ENCODE data around the gene VDR.

The VDR gene

GRCh38 chr12:47868041-47868440 is 36.8 kb downstream of the VDR start:
- no peak overlapping the region for H3K4me3 ChIP-seq (ENCODE audit: low read depth, low read length)
- peak; percentile 45 for DNase-seq (ENCODE audit: low read depth)
- TF ChIP-seq CTCF (IDR thresholded peaks at IDR 0.05; ENCODE audit: insufficient read depth, low read depth, low read length, missing control alignments), result no peak

GRCh38 chr12:47867495-47867941 is 37.3 kb downstream of the VDR start:
- no peak overlapping the region for H3K4me3 ChIP-seq (ENCODE audit: low read depth, low read length)
- DNase-seq (ENCODE audit: low read depth), result no peak
- TF ChIP-seq CTCF (IDR thresholded peaks at IDR 0.05; ENCODE audit: insufficient read depth, low read depth, low read length, missing control alignments), result no peak

- TF ChIP-seq CTCF (IDR thresholded peaks at IDR 0.05; ENCODE audit: insufficient read depth, low read depth, low read length, missing control alignments), result no peak
- no peak overlapping the region for H3K4me3 ChIP-seq (ENCODE audit: low read depth, low read length)
- no peak for DNase-seq (ENCODE audit: low read depth)
Observed at GRCh38 chr12:47864646-47865235, 40.1 kb downstream of the VDR start.

GRCh38 chr12:47863985-47864384 is 40.8 kb downstream of the VDR start:
- no peak overlapping the region for H3K4me3 ChIP-seq (ENCODE audit: low read depth, low read length)
- TF ChIP-seq CTCF (IDR thresholded peaks at IDR 0.05; ENCODE audit: insufficient read depth, low read depth, low read length, missing control alignments), result no peak
- DNase-seq (ENCODE audit: low read depth), result no peak

- DNase-seq (ENCODE audit: low read depth), result no peak
- TF ChIP-seq CTCF (IDR thresholded peaks at IDR 0.05; ENCODE audit: insufficient read depth, low read depth, low read length, missing control alignments), result no peak
- H3K4me3 ChIP-seq (ENCODE audit: low read depth, low read length), result no peak overlapping the region
Observed at GRCh38 chr12:47863467-47863866, 41.3 kb downstream of the VDR start.

- no peak overlapping the region for H3K4me3 ChIP-seq (ENCODE audit: low read depth, low read length)
- DNase-seq (ENCODE audit: low read depth), result no peak
- TF ChIP-seq CTCF (IDR thresholded peaks at IDR 0.05; ENCODE audit: insufficient read depth, low read depth, low read length, missing control alignments), result no peak
Observed at GRCh38 chr12:47862881-47863280, 41.9 kb downstream of the VDR start.

GRCh38 chr12:47862167-47862750 is 42.5 kb downstream of the VDR start:
- H3K4me3 ChIP-seq (ENCODE audit: low read depth, low read length), result no peak overlapping the region
- no peak for DNase-seq (ENCODE audit: low read depth)
- no peak for TF ChIP-seq CTCF (IDR thresholded peaks at IDR 0.05; ENCODE audit: insufficient read depth, low read depth, low read length, missing control alignments)

Data from GM12865 (cell line).